GM12878 (cell line): ENCODE data around the gene PHF21B. TPM values are rescaled to one million over a fixed set of nuclear protein-coding genes. Genes with fewer than 3 reads are reported as not detected.

ENCODE experiments used
- ATAC-seq: fragments of 200-7000 bp; cut with Tn5 transposase; 3 replicates; pipeline ENCODE4 v1.9.1; 2020; ENCODE audit warnings: mild to moderate bottlenecking, moderate library complexity
- BruUV-seq: library from RNA; stranded (reverse); fragments of 400-500 nt; replicated peaks from 2 replicates; lab custom pipeline; 2021; lab: Mats Ljungman, UMichigan
- CTCF ChIA-PET: fragments of 300-600 bp; sonication (Branson Sonifier 250); formaldehyde crosslinking; extraction: SDS; loops from one replicate; lab custom pipeline; 2021; ENCODE audit warnings: inconsistent platforms; lab: Yijun Ruan, JAX
- POLR2A ChIA-PET: fragments of 350-600 bp; formaldehyde crosslinking; extraction: SDS; loops from one replicate; lab custom pipeline; 2021; ENCODE audit warnings: inconsistent platforms; lab: Charles Lee
- RAD21 ChIA-PET: fragments of 300-600 bp; sonication (Branson Sonifier 250); formaldehyde crosslinking; loops from one replicate; lab custom pipeline; 2023; ENCODE audit warnings: antibody characterized with exemption; ENCODE audit not compliant: unreplicated experiment; lab: Charles Lee
- SMC1A ChIA-PET: fragments of 300-600 bp; sonication (Branson Sonifier 250); formaldehyde crosslinking; loops from one replicate; lab custom pipeline; 2023; ENCODE audit not compliant: unreplicated experiment, uncharacterized antibody; lab: Charles Lee
- DNase-seq: peaks from one replicate; pipeline ENCODE4 v3.0.0-alpha.2; 2011; ENCODE audit warnings: low read depth, low spot score
- FAIRE-seq: peaks from 3 replicates; lab custom pipeline; 2011; peaks lifted over from hg19 to GRCh38; lab: Jason Lieb, UNC
- H2AFZ ChIP-seq: 2 replicates; pipeline ENCODE4 v1.6.0; 2011; ENCODE audit warnings: low read depth, low read length, control low read depth; ENCODE audit not compliant: control insufficient read depth
- H3K27ac ChIP-seq: 2 replicates; pipeline ENCODE4 v1.5.1; 2011; ENCODE audit warnings: control low read depth; ENCODE audit not compliant: control insufficient read depth, insufficient read depth
- H3K27me3 ChIP-seq, 2 experiments: replicated peaks in 1 of 2; 2 replicates each; pipeline versions ENCODE4 v1.6.0 to v1.6.1; 2011; ENCODE audit warnings: low read length in 1 of 2; ENCODE audit not compliant: control insufficient read depth in 2 of 2, insufficient read depth in 2 of 2
- H3K36me3 ChIP-seq, 2 experiments: 2 replicates each; pipeline ENCODE4 v1.5.1; 2011; ENCODE audit warnings: low read length in 1 of 2; ENCODE audit not compliant: control insufficient read depth in 2 of 2, insufficient read depth in 2 of 2
- H3K4me1 ChIP-seq: 2 replicates; pipeline ENCODE4 v1.6.1; 2011; ENCODE audit warnings: mild to moderate bottlenecking, low read length, moderate library complexity, mixed read lengths; ENCODE audit not compliant: control insufficient read depth, insufficient read depth
- H3K4me2 ChIP-seq: 2 replicates; pipeline ENCODE4 v1.6.0; 2011; ENCODE audit warnings: control low read depth; ENCODE audit not compliant: control insufficient read depth, insufficient read depth
- H3K4me3 ChIP-seq: fragments of 200-600 bp; sonication (generic); 2 replicates; pipeline ENCODE4 v1.5.1; 2016
- H3K79me2 ChIP-seq: 2 replicates; pipeline ENCODE4 v1.6.0; 2011; ENCODE audit warnings: low read length; ENCODE audit not compliant: control insufficient read depth, insufficient read depth
- H3K9ac ChIP-seq: 2 replicates; pipeline ENCODE4 v1.8.0; 2011; ENCODE audit warnings: low read length, control low read depth, mixed read lengths; ENCODE audit not compliant: control insufficient read depth, insufficient read depth
- H3K9me3 ChIP-seq: replicated peaks from 3 replicates; pipeline ENCODE4 v1.5.1; 2011; ENCODE audit warnings: mild to moderate bottlenecking, low read length; ENCODE audit not compliant: control insufficient read depth, insufficient read depth
- H4K20me1 ChIP-seq: 2 replicates; pipeline ENCODE4 v1.6.0; 2011; ENCODE audit not compliant: control insufficient read depth, insufficient read depth
- CHD2 ChIP-seq: IDR thresholded peaks from 2 replicates; pipeline ENCODE4 v1.6.1; 2011; ENCODE audit warnings: low read depth, low read length, improper control_type of control experiment, borderline replicate concordance
- IRF4 ChIP-seq: IDR thresholded peaks from 2 replicates; pipeline ENCODE4 v1.6.1; 2011; ENCODE audit warnings: low read depth, low read length
- KAT2A ChIP-seq: conservative IDR thresholded peaks from 2 replicates; pipeline ENCODE4 v1.6.1; 2011; ENCODE audit warnings: low read depth, low read length; ENCODE audit not compliant: control insufficient read depth
- NFYA ChIP-seq: IDR thresholded peaks from 2 replicates; pipeline ENCODE4 v1.6.1; 2011; ENCODE audit warnings: low read depth, mild to moderate bottlenecking, low read length, improper control_type of control experiment, borderline replicate concordance
- POLR2AphosphoS2 ChIP-seq: IDR thresholded peaks from 2 replicates; pipeline ENCODE4 v1.6.1; 2011; ENCODE audit warnings: low read depth, mild to moderate bottlenecking, low read length, improper control_type of control experiment, moderate library complexity
- SMAD1 ChIP-seq: fragments of 450-650 bp; IDR thresholded peaks from 2 replicates; pipeline ENCODE4 v1.6.1; 2018; ENCODE audit warnings: mild to moderate bottlenecking, low read depth; ENCODE audit not compliant: partially characterized antibody
- TARDBP ChIP-seq: IDR thresholded peaks from 2 replicates; pipeline ENCODE4 v1.6.1; 2016; ENCODE audit warnings: borderline replicate concordance
- ZNF217 ChIP-seq: fragments of 450-650 bp; IDR thresholded peaks from 2 replicates; pipeline ENCODE4 v1.6.1; 2017; ENCODE audit warnings: antibody characterized with exemption, mild to moderate bottlenecking
- WGBS: methylation state at CpG from one replicate; pipeline ENCODE4 v1.1.6; 2016; ENCODE audit warnings: low lambda C conversion rate; ENCODE audit not compliant: insufficient replicate concordance, insufficient coverage; ENCODE audit errors: missing lambda C conversion rate; 5-methylcytosine and 5-hydroxymethylcytosine counted together
- in situ Hi-C: fragments of 300-500 bp; cut with MboI; formaldehyde crosslinking; loops from 9 replicates; pipeline ENCODE4 v1.14.3; 2018; ENCODE audit warnings: mixed read lengths
- intact Hi-C: fragments of 100-400 bp; cut with micrococcal nuclease; formaldehyde crosslinking; loops from one replicate; pipeline ENCODE4 v1.14.2; 2022; ENCODE audit not compliant: unreplicated experiment
- polyA plus RNA-seq, 11 experiments: library from polyadenylated mRNA; depleted of rRNA in 4 of 11; unstranded in 6 of 11; stranded (reverse) in 5 of 11; fragments of >200 nt; fragmentation: Nextera tagmentation in 4 of 11; fragmentation: Illumina TruSeq in 1 of 11; extraction: Ambion mirVana in 4 of 11; extraction: Trizol in 1 of 11; gene quantifications; 1 replicate in 1 of 11; 2 replicates in 10 of 11; pipeline versions ENCODE4 v1.2.1 to v1.2.3, GENCODE V29; 2011 to 2016; ENCODE audit warnings: inconsistent platforms in 2 of 11, missing spikeins in 2 of 11, low read depth in 1 of 11
- total RNA-seq, 4 experiments: library from RNA; depleted of rRNA in 3 of 4; stranded (reverse); fragments of >200 nt in 3 of 4; fragmentation: Illumina TruSeq in 1 of 4; extraction: Trizol in 1 of 4; gene quantifications; 2 replicates each; pipeline versions ENCODE4 v1.2.1 to v1.2.3, GENCODE V29; 2013 to 2021
- TF ChIP-seq, protein P1 (sequence below): IDR thresholded peaks from 2 replicates; pipeline ENCODE4 v1.6.1; 2011; ENCODE audit warnings: mild to moderate bottlenecking, low read depth, low read length, moderate library complexity; ENCODE audit not compliant: insufficient replicate concordance
- TF ChIP-seq, protein P2 (sequence below): IDR thresholded peaks from 2 replicates; pipeline ENCODE4 v1.6.1; 2011; ENCODE audit warnings: borderline replicate concordance, low read depth, mild to moderate bottlenecking, moderate library complexity, low read length; ENCODE audit not compliant: insufficient read depth, poor library complexity, severe bottlenecking

The PHF21B gene
- total and polyA plus RNA-seq, 10 of the 15 experiments (the other 5 are each of a cell fraction or from before 2014, with no cell fraction given) = 0.03 to 0.35 TPM; not detected in 8

DNA sequence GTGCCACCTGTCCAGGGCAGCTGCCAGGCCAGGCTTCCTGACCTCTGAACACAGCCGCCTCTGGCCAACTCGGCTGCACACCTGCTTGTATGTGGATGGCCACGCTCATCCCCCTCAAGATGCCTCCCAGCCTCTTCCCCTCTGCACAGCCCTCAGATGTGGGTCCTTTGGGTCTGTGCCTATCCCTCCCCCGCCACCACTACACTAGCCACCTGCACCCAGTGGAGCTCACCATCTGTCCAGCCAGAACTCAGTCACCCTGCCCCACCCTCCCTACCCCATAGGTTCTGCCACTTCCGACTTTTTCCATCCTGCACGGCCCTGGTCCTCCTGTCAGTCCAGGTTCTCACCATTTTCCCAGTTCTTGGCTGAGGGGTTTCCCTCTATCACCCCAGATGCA, 44.6 kb downstream of the PHF21B start (continued):
- TF ChIP-seq ZNF217 (no peak), SMAD1 (no peak)

DNA sequence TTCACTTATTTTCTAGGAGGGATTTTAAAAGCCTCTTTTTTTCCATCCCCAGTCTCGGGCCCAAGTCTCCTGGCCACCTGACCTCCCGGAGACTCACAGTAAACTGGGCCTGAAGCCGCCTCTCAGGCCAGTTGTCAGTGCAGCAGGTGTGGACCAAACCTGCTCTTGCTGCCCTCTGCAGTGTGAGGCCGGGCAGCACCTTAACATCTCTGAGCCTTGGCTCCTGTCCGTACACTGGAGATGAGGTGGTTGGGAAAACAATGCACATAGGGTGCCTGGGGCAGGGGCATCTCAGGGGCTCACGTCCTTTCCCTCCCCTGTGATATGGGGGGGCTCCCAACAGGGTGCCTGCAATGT, 45.1 kb downstream of the PHF21B start:
- in situ Hi-C loops = no loop called here
- Histone ChIP-seq H3K27me3 (no peaks in the 10 kb centered on the region), H2AFZ (no peak overlapping the region), H3K9me3 (no peaks in the 10 kb centered on the region), H3K9ac (no peak overlapping the region), H4K20me1 (no peaks in the 10 kb centered on the region), H3K4me3 (no peak overlapping the region), H3K4me1 (no peaks in the 10 kb centered on the region), H3K4me2 (no peak overlapping the region), H3K27ac (no peak overlapping the region), H3K79me2 (no peaks in the 10 kb centered on the region), H3K36me3 (no peaks in the 10 kb centered on the region)
- FAIRE-seq = no peak
- WGBS = 42% methylated on average over 6 of the region's 6 CpGs
- ChIA-PET CTCF (no interaction called here), POLR2A (no interaction called here), SMC1A (no interaction called here), RAD21 (no interaction called here)
- no peak for TF ChIP-seq IRF4
- no peak for TF ChIP-seq CHD2
- no peak for TF ChIP-seq TARDBP
- TF ChIP-seq POLR2AphosphoS2 = no peak
- no peak for TF ChIP-seq KAT2A
- no peak for TF ChIP-seq NFYA
- TF ChIP-seq, protein P1, sequence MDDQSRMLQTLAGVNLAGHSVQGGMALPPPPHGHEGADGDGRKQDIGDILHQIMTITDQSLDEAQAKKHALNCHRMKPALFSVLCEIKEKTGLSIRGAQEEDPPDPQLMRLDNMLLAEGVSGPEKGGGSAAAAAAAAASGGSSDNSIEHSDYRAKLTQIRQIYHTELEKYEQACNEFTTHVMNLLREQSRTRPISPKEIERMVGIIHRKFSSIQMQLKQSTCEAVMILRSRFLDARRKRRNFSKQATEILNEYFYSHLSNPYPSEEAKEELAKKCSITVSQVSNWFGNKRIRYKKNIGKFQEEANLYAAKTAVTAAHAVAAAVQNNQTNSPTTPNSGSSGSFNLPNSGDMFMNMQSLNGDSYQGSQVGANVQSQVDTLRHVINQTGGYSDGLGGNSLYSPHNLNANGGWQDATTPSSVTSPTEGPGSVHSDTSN = no peak
- TF ChIP-seq, protein P2, sequence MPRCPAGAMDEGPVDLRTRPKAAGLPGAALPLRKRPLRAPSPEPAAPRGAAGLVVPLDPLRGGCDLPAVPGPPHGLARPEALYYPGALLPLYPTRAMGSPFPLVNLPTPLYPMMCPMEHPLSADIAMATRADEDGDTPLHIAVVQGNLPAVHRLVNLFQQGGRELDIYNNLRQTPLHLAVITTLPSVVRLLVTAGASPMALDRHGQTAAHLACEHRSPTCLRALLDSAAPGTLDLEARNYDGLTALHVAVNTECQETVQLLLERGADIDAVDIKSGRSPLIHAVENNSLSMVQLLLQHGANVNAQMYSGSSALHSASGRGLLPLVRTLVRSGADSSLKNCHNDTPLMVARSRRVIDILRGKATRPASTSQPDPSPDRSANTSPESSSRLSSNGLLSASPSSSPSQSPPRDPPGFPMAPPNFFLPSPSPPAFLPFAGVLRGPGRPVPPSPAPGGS = no peak
- 0 out of 3 replicates have a peak, but pooled peaks have one; percentile 22 for ATAC-seq
- intact Hi-C loops = no loop called here
- no TSS peak for BruUV-seq
- DNase-seq = no peak
